T-helper 9 cell (primary cell): ENCODE data around the gene TERT.
A peak's percentile ranks its signal among the peaks of the same experiment; 100 is the strongest.

Experiments
- DNase-seq: peaks from one replicate; pipeline ENCODE4 v3.0.0-alpha.2; 2020

The TERT gene

DNA sequence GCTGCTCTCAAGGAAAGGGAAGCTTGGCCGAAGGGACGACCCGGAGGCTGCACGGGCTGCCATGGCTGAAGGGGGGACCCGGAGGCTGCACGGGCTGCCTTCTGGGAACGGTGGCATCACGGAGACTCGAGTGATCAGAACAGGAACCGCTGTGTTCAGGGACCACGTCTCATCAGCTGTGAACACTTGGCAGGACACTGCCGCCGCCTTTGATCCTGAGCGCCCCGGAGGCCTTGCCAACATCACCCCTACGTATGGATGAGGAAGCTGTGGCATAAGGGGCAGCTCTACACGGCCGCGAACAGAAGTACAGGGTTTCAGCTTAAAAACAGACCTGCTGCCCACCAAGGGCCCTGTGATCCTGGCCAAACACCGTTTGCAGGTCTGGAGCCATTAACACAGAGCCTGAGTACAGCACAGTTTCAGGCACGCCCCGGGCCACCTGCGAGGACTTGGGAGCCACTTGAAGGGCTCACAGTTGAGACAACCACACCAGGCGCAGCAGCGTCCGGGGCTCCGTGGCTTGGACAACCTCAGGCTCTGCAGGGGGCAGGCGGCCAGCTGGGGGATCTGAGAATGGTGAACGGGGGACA, 23.9 kb upstream of the TERT start:
- DNase-seq: no peak

DNA sequence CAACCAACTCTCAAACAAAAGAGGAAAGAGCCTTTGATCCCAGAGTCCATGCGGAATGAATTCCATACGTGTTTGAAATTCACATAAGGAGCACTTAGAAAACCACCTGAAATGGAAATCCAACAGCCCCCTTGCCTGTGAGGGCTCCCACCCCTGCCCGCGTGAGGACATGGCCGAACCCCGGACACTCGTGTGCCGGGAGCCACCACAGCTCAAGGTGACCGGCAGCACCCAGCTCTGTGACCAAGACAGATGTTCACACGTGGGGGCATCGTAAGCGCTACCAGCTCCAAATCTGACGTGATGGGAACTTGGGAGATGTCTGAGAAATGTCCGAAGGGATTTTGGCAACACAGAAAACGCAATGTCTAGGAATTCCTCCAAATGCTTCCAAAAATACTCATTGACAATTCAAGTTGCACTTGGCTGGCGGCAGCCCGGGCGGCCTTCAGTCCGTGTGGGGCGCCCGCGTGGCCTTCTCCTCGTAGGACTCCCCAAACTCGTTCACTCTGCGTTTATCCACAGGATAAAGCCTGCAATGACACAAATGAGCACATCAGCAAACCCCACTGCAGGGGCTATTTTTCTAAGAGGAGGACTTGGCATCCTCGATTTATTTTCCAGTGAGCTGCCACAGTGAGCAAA, 23.2 kb upstream of the TERT start:
- no peak for DNase-seq

DNA sequence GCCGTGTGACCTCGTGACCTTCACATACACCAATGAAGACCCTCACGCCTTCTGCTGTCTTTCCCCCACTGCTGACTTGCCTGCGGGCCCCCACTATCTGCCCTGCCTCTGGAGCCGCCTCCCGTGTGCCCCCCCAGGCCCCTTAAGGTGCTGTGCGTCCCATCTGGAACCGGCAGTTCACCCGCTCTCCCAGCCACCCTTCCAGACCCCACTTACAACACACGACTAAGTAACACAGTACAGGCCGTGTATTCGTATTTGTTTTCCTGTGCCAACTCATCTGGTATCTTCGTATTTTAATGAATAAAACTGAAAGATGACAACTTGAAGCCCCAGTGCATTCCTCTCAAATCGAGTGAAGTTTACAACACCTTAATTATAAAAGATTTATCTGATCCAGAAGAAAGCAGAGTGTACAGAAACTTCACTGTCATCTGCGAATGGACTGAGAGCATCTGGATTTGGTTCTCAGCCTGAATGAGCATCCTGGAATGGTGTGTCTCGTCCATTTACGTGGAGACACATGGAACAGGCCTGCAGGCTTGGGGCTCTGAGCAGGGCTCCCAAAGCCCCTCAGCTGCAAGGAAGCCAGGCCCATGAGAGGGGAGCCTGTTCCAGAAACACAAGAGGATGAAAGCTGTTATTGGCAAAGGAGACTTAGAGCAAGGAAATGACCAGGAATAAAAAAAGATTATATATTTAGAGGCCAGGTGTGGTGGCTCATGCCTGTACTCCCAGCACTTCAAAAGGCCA, 21.9 kb upstream of the TERT start:
- DNase-seq: no peak

DNA sequence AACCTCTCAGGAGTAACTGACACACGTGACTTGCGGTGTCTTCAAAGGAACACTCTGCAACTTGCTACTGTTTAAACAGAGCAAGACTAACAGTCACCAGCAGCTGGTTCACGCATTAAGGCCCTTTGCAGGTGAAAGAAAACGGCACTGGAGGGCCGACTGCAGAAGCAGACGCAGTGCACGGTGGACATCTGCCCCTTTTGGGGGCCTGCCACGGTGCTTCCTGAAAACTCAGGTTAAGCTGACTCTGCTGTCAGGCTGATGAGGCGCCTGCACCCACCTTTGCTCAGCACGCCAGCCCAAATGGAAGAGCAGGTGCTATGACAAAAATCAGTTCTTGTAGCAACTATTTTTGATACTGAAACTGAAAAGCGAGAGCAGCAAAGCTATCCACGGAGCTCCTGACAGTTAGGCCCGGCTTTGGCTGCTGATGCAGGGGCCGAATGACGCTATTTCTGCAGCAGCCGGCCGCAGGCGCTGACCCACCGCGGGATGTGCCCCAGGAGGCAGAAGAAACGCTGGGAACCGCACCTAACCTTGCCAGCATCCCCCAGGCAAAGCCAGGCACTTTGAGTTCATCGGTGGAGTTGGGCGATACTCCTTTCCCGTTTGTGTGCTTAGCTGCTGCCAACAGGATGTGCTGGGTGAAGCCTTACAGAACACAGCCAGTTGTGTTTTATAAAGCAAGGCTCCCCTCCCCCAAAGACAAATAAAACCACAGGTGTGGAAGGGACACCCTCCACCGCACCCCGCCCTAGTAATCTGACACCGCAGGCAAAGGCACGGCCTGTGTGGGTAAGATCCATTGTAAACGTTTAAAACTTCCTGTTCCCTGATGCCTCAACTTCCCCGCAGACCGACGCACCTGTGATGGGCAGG, 21.1 kb upstream of the TERT start:
- peak; percentile 14 for DNase-seq

DNA sequence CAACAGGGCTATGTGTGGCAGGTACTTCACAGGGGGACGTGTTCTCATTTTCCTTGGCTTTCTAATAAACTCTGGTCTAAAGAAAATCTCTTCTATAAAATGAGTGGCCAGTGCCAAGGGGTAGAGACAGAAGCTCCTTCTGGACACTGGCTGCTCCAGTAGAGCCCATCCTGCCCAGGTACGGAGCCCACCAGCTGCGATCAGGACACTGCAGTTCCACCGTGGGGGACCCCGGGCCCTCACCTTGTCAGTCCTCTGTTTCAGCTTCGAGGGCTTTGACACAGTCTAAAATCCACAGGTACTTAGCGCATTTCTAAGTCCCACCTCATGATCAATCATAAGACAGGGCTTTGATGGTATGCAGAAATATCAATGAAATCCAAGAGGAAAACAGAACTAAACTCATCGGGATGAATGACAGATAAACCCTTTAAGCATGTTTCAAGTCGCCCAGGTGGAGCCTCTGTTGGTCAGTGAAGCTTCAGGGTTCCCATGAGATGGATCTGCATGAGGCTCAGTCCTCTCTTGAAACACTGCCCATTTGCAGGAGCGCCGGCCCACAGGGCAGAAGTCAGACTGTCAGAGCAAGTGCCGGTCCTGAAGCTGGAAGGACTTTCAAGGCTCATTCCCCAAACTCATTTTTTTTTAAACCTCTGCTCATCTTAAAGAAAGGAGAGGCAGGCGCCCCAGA, 20.3 kb upstream of the TERT start:
- DNase-seq: peak; percentile 49

DNA sequence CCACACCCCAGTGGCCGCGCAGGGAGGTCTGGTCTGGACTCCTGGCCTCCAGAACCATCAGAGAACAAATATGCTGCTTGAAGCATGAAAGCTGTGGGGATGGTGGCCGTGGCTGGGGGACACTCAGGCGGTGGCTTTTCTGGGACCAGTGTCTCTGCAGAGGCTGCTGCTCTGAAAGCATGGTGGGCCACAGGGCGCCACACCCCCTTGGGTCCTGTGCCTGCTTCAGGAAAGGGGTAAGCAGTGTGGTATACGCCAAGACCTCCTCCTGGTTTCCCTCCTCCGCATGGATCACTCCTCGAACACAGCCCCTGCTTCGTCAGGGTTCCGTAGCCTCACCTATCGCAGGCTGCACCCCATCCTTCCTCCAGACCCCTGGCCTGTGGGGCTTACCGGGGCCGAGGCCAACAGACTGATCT, 19.7 kb upstream of the TERT start:
- DNase-seq: no peak

DNA sequence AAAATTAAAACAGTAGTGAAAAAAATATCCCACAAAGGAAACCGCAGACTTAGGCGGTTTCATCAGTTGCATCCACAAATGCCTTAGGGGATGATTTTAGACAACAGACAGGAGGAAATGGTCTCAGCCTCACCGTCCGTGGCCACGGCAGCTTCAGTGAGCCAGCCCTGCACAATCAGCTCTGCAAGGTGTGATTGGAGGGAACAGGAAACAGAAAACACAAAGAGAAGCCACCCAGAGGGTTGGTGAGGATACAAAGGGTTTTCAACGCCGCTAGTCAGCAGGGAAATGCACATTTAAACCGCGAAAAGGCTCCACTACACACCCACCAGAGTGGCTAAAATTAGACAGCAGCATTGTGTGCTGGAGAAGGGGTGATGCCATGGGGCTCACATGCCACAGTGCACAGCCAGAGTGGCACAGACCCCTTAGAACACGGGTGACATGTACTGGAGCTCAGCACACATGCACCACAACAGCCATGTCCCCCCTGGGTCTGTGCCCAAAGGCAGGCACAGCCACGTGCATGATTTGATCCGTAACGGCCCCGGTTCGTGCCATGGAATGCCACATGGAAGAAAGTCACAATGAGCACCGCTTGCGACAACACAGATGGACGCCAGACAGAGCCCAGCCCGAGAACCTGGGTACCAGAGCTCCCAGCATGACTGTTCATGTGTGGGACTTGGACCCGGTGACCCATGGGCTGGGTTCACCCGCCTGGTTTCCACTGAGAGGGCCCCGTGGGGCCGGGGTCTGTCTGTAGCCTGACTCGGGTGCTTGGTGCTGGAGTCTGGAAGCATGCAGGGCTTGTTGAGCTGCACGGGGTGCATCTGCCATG, 18.3 kb upstream of the TERT start:
- DNase-seq: peak; percentile 20

DNA sequence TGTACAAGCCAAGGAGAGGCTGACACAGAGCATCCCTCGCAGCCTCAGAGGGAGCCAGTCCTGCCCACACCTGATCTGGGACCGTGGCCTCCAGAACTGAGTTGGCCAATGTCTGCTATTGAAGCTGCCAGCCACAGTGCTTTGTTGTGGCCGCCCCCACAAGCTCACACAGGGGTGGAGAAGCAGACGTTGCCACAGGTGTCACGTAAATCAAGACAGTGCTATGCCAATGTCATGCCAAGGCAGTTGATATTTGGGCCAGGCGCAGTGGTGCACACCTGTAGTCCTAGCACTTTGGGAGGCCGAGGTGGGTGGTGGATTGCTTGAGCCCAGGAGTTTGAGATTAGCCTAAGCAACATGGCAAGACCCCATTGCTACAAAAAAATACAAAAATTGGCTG, 17.3 kb upstream of the TERT start:
- peak; percentile 38 for DNase-seq

DNA sequence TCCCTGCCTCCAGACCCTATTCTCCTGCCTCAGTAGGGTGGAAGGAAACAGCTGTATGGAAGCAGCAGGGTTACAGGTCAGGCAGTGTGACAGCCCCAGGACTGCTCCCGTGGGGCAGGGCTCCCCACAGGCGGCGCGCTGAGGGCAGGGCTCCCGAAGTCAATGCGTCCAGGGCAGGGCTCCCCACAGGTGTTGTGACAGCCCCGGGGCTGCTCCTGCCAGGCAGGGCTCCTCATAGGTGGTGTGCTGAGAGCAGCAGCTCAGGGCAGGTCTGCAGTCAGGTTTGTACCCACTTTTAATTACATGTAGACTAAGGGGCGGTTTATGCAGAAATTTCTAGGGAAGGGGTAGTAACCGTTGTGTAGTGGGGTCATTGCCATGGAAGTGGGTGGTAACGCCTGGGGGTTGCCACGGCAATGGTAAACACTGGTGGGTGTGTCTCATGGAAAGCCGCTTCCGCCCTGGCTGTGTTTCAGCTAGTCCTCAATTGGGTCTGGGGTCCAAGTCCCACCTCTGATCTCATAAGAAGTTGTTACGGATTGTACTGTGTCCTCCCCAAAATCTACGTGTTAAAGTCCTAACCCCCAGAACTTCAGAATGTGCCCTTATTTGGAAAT, 16.7 kb upstream of the TERT start:
- DNase-seq: no peak

DNA sequence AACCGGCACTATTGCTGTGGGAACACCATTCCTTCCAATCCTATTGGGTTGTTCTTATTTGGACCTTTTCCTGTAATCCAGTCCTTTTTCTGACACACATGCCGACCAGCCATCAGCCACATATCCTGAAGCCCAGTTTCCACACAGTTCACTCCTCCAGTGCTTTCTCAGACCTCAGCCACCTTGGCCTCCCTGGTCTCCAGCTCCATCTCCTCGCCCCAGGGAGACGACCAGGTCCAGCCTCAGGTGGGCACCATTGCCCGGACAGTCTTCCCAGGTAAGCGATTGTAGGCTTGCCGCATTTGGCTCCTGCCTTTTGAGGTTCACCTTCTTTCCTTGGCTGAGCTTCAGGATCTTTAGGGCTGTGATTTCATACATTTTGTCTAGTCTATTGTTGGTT, 15.2 kb upstream of the TERT start:
- DNase-seq: no peak

DNA sequence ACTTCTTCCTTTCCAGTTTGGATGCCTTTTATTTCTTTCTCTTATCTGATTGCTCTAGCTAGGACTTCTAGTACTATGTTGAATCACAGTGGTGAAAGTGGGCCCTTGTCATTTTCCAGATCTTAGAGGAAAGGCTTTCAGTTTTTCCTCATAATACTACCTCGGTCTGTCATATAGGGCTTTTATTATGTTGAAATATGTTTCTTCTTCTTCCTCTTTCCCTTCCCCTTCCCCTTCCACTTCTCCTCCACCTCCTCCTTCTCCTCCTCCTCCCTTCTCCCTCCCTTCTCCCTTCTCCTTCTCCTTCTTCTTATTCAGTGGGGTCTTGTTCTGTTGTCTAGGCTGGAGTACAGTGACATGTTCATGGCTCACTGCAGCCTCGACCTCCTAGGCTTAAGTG, 9.2 kb upstream of the TERT start:
- no peak for DNase-seq

DNA sequence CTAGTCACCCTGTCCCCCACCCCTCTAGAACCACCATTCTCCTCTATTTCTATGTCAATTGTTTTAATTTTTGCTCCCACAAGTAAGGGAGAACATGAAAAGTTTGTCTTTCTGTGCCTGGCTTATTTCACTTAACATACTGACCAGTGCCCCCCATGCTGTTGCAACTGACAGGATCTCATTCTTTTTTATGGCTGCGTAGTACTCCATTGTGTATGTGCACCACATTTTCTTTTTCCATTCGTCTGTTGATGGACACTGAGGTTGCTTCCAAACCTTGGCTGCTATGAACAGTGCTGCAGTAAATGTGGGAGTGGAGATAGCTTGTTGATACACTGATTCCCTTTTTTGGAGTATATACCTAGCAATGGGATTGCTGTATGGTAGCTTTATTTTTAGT, 7.4 kb upstream of the TERT start:
- no peak for DNase-seq

DNA sequence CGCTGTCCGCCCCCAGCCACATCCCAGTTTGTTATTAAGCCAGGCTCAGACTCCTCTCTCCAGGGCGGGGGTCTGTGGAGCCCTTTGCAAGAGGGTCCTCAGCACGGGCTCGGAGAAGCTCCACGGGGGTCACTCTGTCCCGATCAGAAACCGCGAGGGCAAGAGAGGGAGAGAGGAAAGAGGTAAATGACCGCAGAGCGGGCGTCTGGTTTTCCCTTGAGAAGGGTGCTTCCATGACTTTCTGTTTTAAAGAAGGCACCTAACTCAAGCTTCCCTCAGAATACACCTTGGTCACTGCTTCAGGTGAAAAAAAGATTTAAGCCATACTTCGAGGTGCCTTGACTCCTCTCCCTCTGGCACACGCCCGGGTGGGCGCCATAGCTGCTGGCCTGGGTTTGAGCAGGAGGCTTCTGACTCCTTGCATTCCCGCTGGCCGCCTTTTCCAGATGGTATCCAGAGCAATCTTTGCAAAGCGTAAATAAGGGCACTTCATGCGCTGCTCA, 5.8 kb upstream of the TERT start:
- no peak for DNase-seq

DNA sequence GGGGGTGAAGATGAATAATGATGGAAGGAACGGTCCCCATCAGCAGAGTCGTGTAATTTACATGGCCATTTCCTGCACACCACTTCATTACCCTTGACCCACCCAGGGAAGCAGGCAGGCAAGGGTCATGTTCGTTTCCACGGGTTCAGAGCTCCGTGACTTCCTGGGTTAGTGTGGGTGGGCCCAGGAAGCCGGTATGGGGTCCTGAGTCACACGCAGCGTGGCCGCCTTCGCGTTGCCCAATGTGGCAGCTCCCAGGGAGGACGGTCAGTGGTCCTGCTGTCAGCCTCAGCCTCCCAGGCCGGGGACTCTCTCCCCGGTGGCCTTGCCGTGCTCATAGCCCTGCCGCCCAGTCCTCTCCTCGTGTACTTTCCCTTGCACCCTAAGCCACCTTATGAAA, 5.1 kb upstream of the TERT start:
- no peak for DNase-seq

DNA sequence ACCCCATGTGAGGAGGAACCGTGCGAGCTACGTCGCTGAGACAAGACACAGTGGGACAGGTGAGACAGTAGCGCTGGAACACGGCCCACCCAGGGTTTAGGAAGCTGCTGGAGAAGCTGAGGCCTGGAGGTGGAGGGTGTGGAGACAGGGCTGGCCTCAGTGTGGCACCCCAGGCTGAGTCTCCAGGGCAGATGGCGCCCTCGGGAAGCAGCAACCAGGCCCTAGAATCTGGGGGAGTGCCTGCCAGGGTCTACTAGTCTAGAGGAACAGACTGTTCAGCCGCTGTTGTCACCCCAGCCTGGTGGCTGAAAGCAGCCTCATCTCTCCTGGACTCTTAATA, 4.6 kb upstream of the TERT start:
- DNase-seq: no peak

DNA sequence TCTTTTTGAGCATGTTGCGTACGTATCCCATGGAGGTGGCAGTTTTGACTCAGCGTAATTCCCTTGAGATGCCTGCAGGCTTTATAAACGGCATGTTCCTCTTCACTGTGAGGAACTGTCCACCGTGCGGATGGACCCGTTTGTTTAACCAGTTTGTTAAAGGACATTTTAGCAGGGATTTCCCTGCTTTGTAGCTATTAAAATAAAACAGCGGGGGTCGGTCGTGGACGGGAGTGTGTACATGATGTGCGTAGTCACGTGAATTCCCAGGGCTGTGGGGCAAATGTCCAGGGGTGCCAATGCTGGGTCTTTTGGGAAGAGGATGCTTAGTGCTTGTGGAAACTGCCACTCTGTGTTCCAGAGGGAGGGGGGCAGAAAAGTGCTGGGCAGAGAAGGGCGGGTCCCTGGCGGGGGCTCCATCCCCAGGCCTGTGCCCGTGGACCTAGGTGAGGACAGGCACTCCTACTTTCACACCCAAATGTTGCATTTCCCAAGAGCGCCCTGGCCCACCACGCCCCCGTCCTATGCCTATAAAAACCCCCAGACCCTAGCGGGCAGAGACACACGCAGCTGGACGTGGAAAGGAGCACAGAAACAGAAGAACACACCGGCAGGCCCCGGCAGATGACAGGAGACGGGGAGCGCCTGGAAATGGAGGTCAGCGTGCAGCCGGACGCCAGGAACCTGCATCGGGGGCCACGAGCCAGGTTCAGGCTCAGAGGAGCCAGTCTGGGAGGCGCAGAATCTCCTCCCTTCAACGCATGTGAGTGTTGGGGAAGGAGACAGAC, 4.0 kb upstream of the TERT start:
- DNase-seq: no peak

DNA sequence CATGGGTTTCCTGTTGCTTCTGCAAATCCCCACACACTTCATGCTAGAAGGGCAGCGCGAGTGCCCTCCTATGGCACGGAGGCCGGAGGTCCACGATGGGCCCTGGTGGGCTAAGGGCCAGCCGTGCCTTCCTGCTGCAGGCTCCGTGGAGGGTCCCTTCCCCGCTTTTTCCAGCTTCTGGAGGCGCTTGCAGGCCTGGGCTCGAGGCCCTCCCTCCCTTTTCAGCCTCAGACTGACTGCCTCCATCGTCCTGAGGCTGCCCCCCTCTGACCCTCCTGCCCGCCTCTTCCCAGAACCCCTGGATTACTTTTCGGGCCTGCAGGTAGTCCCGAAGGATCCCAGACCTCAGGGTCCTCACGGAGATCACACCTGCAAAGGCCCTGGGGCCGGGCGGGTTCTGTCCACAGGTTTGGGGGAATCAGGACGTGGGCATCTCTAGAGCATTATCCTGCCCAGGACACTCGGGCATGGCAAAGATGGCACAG, 3.2 kb upstream of the TERT start:
- no peak for DNase-seq

DNA sequence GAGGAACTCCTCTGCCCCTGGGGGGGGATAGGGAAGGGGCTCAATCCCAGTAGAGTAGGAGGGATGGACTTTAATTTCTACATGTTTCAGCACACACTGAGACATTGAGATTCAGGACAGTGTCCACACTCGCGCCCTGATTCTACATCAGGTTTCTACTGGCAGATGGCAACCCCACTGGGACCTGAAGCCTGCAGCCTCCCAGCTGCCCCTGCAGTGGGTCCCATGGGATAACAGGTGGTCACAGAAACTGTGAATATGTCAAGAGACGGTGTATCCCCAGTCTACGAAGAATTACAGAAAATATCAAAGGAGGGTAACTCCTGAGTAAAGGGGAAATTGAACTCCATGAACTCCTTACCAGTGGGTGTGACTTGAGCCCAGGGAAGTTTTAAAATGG, 2.4 kb upstream of the TERT start:
- DNase-seq: no peak

DNA sequence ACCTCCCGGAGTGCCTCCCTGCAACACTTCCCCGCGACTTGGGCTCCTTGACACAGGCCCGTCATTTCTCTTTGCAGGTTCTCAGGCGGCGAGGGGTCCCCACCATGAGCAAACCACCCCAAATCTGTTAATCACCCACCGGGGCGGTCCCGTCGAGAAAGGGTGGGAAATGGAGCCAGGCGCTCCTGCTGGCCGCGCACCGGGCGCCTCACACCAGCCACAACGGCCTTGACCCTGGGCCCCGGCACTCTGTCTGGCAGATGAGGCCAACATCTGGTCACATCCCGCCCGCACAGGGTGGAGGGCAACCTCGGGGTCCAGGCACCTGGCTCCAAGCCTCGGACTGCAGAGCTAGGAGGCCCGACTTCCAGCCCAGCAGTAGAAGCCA, 776 bp upstream of the TERT start:
- DNase-seq: no peak

DNA sequence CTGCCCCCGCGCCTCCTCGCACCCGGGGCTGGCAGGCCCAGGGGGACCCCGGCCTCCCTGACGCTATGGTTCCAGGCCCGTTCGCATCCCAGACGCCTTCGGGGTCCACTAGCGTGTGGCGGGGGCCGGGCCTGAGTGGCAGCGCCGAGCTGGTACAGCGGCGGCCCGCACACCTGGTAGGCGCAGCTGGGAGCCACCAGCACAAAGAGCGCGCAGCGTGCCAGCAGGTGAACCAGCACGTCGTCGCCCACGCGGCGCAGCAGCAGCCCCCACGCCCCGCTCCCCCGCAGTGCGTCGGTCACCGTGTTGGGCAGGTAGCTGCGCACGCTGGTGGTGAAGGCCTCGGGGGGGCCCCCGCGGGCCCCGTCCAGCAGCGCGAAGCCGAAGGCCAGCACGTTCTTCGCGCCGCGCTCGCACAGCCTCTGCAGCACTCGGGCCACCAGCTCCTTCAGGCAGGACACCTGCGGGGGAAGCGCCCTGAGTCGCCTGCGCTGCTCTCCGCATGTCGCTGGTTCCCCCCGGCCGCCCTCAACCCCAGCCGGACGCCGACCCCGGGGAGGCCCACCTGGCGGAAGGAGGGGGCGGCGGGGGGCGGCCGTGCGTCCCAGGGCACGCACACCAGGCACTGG, 548 bp downstream of the TERT start:
- no peak for DNase-seq
